Measurements from ENCODE around the gene UCK2. TPM values are rescaled to one million over a fixed set of nuclear protein-coding genes. Genes with fewer than 3 reads are reported as not detected.

UCK2 gene
- total and polyA plus RNA-seq, 2 experiments from 2014 or later: 101 to 149 TPM

GRCh38 chr1:165900576-165901380, 73.4 kb downstream of the UCK2 start (continued):
- no peak for TF ChIP-seq ETS1 (IDR thresholded peaks at IDR 0.05)
- TF ChIP-seq CREB1 (CRISPR knock-in tag; IDR thresholded peaks at IDR 0.05; ENCODE audit: low read depth): no peak
- TF ChIP-seq JUNB (IDR thresholded peaks at IDR 0.05; ENCODE audit: unreplicated experiment): no peak

- Mint-ChIP-seq H3K4me1 (peaks cover 12% of the 10 kb centered on the region; the same call in 1 of the 3 replicates), H3K27me3 (ENCODE audit: insufficient read depth, low read depth, poor library complexity) (peaks cover 4% of the 10 kb centered on the region), H3K4me3 (no peak overlapping the region), H3K36me3 (ENCODE audit: low read depth) (peaks cover 76% of the 10 kb centered on the region), H3K27ac (no peak overlapping the region), H3K9me3 (no peaks in the 10 kb centered on the region)
- Histone ChIP-seq H3K4me2 (no peak overlapping the region), H3K36me3 (ENCODE audit: insufficient read depth) (peaks cover 36% of the 10 kb centered on the region), H3K4me1 (ENCODE audit: insufficient read depth) (no peaks in the 10 kb centered on the region), H3K27me3 (ENCODE audit: insufficient read depth) (no peaks in the 10 kb centered on the region), H3K9me2 (ENCODE audit: insufficient read depth) (no peaks in the 10 kb centered on the region), H4K20me1 (replicated peaks; ENCODE audit: insufficient read depth) (peaks cover 38% of the 10 kb centered on the region), H3F3A (replicated peaks; ENCODE audit: low read depth) (no peaks in the 10 kb centered on the region), H3K79me2 (replicated peaks; ENCODE audit: insufficient read depth) (peaks cover 61% of the 10 kb centered on the region), H3K4me3 (no peak overlapping the region), H2AFZ (no peak overlapping the region), H3K27ac (ENCODE audit: low read depth) (no peak overlapping the region)
- DNase-seq (ENCODE audit: low spot score) (no peak), ATAC-seq (no peak)
- no peak for TF ChIP-seq ETS1 (IDR thresholded peaks at IDR 0.05)
- TF ChIP-seq ZNF462 (CRISPR knock-in tag; IDR thresholded peaks at IDR 0.05): no peak
- TF ChIP-seq ZNF331 (CRISPR knock-in tag; IDR thresholded peaks at IDR 0.05; ENCODE audit: low read depth): no peak
- TF ChIP-seq STAT1 (IDR thresholded peaks at IDR 0.05; ENCODE audit: unreplicated experiment): no peak
- no peak for TF ChIP-seq NANOG (IDR thresholded peaks at IDR 0.05; ENCODE audit: borderline replicate concordance)
- TF ChIP-seq EZH2 (IDR thresholded peaks at IDR 0.05; ENCODE audit: low read depth, unreplicated experiment): no peak
- no peak for TF ChIP-seq JUNB (IDR thresholded peaks at IDR 0.05; ENCODE audit: unreplicated experiment)
- TF ChIP-seq EZH2phosphoT487 (IDR thresholded peaks at IDR 0.05; ENCODE audit: unreplicated experiment): no peak
- TF ChIP-seq CTCF (conservative IDR thresholded peaks at IDR 0.05; ENCODE audit: low read depth in 2 of 2): no peak
These were observed 75.2 kb downstream of the UCK2 start for GRCh38 chr1:165902565-165902964.
